HG02678 (cell line): ENCODE data around the gene MOG.
A peak's percentile ranks its signal among the peaks of the same experiment; 100 is the strongest.
"Not testable (repeated sequence)": the region's sequence is repeated elsewhere in the genome, so short reads cannot be mapped to it uniquely, and the experiment has no call there.

ENCODE experiments used
- ATAC-seq: cut with Tn5 transposase; IDR thresholded peaks from one replicate; pipeline ENCODE4 v1.9.1; 2021; ENCODE audit warnings: mild to moderate bottlenecking, moderate library complexity; ENCODE audit not compliant: unreplicated experiment

MOG gene

GRCh38 chr6:29637247-29637646 is 19.6 kb upstream of the MOG start:
- no peak for ATAC-seq

DNA sequence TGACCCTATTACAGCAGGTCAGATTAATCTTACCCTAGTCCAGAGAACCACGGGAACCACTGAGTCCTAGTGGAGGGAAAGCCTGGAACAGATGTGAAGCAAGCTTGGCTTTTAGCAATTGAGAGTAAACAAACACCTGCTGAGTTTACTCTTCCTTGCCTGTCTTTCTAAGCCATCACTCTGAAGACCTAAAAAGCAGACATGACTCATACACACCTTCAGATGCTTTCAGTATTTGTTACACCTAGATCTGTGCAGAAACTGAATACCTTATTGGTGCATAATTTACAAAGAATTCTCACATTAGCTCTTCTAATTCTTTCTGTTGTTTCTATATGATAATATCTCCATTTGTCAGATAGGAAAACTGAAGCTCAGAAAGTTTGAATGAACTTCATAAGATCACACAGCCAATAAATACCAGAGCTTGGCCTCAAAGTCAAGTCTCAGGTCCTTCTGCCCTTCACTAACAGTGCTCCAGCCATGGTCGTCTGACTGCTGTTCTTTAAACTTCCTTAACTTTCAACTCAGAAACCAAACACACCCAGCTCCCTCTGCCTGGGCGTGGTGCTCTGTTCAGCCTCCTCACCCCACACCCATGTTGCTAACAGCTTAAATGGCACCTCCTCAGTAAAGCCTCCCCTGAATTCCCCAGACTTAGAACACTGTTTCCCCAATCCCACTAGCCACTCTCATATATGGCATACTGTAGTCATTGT is 15.3 kb upstream of the MOG start:
- no peak for ATAC-seq

DNA sequence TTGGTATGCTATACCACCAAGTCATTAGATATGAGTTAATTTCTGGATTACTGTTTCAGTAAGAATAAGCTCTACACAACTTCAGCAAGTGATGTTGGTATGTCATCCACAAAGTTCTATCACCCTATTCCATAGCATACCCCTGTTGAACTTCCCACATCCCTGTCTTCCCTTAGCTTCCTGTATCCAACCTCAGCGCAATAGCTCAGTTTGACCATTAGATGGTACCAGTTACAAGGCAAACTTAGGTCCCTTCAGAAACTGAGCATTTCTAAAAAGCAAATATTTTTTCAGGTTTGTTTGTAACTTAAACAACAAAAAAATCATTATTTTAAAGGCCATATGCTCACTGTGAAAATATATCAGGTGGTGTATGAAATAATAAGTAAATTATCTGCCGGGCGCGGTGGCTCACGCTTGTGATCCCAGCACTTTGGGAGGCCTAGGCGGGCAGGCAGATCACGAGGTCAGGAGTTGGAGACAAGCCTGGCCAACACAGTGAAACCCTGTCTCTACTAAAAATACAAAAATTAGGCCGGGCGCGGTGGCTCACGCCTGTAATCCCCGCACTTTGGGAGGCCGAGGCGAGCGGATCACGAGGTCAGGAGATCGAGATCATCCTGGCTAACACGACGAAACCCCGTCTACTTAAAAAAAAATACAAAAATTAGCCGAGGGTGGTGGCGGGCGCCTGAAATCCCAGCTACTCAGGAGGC is 8.8 kb upstream of the MOG start:
- ATAC-seq, result no peak

DNA sequence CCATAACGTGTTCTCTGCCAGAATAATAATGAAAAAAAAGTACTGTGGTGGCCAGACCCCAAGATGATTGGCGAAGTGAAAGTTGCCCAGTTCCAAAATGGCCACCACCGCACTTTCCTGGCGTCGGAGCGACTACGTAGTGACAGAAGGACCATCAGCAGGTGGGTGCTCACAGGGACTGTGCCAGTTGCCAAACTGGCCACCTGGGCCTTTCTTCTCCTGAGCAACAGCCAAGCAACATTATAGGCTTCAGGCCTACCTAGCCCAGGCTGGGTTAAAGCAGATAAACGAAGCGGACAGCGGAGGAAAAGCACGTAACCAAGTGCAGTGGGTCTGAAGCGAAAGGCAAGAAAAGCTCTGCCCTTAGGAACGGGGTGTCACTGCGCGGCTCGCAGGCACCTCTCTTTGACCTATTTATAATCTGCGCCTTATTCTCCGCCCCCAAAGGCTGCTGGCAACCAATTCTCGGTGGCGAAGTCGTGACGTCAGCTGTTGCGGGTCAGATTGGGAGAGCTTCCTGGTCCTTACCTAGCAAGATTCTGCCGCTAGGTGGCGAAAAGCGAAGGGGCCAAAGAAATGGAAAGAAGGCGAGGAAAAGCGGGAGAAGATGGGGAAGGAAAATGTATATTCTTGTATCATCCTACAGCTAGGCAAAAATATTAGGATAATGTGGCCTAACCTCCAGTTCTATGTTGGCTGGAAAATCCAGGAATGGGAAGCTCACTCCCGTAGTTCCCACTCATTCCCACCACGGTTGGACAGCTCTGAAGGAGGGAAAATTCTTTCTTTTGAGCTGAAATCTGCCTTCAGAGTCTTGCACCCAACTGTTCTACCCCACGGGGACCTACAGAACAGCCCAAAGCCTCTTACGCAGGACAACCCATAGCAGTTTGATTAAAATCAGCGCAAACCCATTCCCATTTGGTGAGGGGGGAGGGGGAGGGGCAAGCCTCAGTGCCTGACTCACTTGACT is 6.9 kb upstream of the MOG start:
- ATAC-seq, result peak; percentile 99

DNA sequence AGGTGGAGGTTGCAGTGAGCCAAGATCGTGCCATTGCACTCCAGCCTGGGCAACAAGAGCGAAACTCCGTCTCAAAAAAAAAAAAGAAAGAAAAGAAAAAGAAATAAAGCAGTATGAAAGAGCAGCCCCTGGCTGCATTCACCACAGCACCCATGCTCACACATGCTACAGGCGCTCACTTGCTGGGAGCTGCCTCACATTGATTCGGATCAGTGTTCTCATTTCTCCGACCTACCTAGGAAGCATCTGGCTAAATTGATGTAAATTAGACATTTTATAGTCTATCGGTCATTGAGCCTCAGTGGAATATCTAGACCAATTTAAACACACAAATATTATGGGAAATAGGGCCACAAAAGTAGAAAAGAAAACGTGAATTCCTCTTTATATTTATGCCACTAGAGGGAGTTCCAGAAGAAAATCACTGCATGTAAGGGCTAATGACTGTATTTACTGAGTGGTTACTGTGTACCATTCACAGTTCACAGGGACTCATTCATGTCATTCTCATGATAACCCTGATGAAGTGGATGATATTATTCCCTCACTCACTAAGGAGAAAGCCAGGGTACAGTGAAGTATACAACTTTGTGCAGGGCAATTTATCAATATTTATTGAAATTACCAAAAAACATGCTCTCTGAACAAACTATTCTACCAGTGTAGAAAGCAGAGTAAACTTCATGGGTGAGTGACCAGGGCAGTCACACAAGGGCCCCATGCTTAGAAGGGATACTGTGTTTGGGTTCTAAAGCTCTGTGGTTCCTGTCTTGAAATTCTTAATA is 5.3 kb upstream of the MOG start:
- ATAC-seq, result no peak

- ATAC-seq, result no peak
Measured at GRCh38 chr6:29652198-29652584, 4.7 kb upstream of the MOG start.

GRCh38 chr6:29653452-29654038 is 3.3 kb upstream of the MOG start:
- no peak for ATAC-seq

GRCh38 chr6:29655658-29656057 is 1.2 kb upstream of the MOG start:
- ATAC-seq, result no peak

DNA sequence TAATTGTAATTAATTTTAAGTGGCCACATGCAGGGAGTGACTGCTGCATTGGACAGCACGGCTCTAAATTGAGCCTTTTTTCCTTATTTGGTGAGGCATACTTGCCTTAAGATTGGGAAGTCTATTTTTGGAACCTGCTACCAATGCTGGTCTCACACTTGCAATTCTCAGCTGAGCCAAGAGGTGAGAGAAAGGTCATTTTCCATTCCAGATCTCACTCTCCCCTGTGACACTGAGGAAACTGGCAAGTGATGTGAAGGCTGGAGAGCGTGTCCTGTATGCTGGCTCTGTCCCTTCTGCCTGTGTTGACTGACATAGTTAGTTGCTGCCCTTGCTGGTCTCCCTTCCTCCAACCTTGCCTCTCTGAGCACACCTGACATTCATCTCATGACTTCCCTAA is 735 bp upstream of the MOG start:
- no peak for ATAC-seq

GRCh38 chr6:29661071-29661470 is 4.2 kb downstream of the MOG start:
- ATAC-seq, result no peak

- ATAC-seq, result not testable (repeated sequence)
Measured at GRCh38 chr6:29661502-29662141, 4.7 kb downstream of the MOG start.

GRCh38 chr6:29663300-29664042 is 6.6 kb downstream of the MOG start:
- ATAC-seq, result no peak

DNA sequence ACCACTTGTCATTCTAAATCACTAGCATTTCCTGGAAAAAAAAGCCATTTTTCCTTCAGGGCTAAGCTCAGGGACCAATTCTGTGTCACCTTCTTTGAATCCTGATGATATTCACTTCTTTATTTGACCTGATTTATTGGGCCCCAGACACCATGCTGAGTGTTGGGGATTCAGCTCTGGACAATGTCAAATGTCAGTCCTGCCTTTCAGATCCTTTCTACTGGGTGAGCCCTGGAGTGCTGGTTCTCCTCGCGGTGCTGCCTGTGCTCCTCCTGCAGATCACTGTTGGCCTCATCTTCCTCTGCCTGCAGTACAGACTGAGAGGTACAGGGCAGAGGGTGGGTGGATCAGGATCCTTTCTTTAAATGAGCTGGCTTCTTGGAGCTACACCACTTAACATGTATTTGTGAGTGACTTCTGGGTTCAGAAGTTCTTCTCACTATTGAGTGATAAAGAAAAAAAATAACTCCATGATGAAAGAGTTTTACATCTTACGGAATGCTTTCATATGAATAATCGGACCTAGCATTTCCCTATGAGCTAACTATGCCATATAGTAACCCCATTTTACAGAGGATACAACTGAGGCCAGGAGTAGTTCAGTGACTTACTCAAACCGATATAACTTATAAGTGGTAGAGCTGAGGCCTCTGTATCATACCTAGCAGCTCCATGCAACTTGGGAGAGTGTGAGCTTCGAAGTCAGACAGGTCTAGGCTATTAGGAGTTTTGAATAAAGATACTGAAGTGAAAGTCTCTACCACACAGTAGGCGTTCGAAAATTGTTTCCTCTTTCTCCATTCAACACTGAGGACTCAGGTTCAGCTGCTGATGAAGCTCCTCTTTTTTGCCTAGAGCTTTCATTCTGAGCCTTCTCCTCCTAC is 9.3 kb downstream of the MOG start:
- no peak for ATAC-seq

- no peak for ATAC-seq
Measured at GRCh38 chr6:29666826-29667130, 9.9 kb downstream of the MOG start.

- ATAC-seq, result no peak
Measured at GRCh38 chr6:29667158-29667557, 10.3 kb downstream of the MOG start.

DNA sequence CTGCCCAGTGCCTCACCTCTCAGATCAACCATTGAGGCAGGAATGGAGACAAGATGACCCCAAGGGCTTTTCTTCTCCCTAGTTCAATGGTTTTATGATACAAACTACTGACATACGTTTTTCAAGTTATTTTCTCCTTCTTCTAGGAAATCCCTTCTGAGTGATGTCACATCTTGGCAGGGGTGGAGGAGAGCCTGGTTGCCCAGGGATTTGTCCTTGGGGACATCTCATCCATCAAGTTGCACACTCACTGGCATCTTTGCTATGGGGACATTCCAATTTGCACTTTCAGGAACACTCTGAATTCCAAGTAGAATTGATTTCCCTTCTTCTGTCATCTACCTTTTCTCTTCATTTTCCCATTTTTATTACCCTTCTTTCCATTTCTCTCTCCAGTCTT is 14.1 kb downstream of the MOG start:
- no peak for ATAC-seq

DNA sequence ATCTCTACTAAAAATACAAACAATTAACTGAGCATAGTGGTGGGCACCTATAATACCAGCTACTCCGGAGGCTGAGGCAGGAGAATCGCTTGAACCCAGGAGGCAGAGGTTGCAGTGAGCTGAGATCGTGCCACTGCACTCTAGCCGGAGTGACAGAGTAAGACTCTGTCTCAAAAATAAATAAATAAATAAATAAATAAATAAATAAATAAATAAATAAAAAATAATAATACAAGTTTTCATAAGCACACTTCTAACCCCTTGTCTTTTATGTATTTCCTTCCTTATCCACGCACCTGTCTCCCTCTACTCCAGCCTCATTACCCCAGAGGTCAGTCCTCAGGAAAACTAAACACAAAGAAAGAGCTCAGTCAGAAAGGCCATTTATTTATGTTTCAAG is 15.2 kb downstream of the MOG start:
- not testable (repeated sequence) for ATAC-seq

GRCh38 chr6:29673161-29673560 is 16.3 kb downstream of the MOG start:
- ATAC-seq, result no peak
